HepG2 (cell line): ENCODE measurements around the gene POLDIP3. TPM values are rescaled to one million over a fixed set of nuclear protein-coding genes. Genes with fewer than 3 reads are reported as not detected.
A peak's percentile ranks its signal among the peaks of the same experiment; 100 is the strongest.

Experiments
- ELF4 ChIP-seq: sonication (generic); formaldehyde crosslinking; IDR thresholded peaks from 2 replicates; pipeline ENCODE4 v1.5.0; 2020; ENCODE audit warnings: missing genetic modification reagents, mild to moderate bottlenecking, moderate library complexity, borderline replicate concordance
- HHEX ChIP-seq: IDR thresholded peaks from 2 replicates; pipeline ENCODE4 v1.6.1; 2016; ENCODE audit warnings: control low read depth
- IKZF1 ChIP-seq: fragments of 450-650 bp; IDR thresholded peaks from 2 replicates; pipeline ENCODE4 v1.7.1; 2016
- ISX ChIP-seq: sonication (generic); formaldehyde crosslinking; conservative IDR thresholded peaks from 2 replicates; pipeline ENCODE4 v1.5.0; 2020; ENCODE audit warnings: missing genetic modification reagents
- MXD4 ChIP-seq: IDR thresholded peaks from 2 replicates; pipeline ENCODE4 v1.6.1; 2016; ENCODE audit warnings: mild to moderate bottlenecking, missing biosample characterization, missing genetic modification reagents
- RAD21 ChIP-seq: fragments of 450-650 bp; formaldehyde crosslinking; IDR thresholded peaks from 2 replicates; pipeline ENCODE4 v1.5.0; 2020; ENCODE audit warnings: mild to moderate bottlenecking
- SIX4 ChIP-seq: sonication (generic); formaldehyde crosslinking; IDR thresholded peaks from 2 replicates; pipeline ENCODE4 v1.4.0; 2020; ENCODE audit warnings: missing genetic modification reagents
- SKI ChIP-seq: fragments of 450-650 bp; IDR thresholded peaks from one replicate; pipeline ENCODE4 v1.6.1; 2018; ENCODE audit warnings: mild to moderate bottlenecking; ENCODE audit not compliant: partially characterized antibody
- SMARCE1 ChIP-seq: fragments of 450-650 bp; IDR thresholded peaks from 2 replicates; pipeline ENCODE4 v1.6.1; 2017; ENCODE audit warnings: borderline replicate concordance
- SOX5 ChIP-seq: IDR thresholded peaks from 2 replicates; pipeline ENCODE4 v1.6.1; 2016; ENCODE audit warnings: borderline replicate concordance
- SRSF1 ChIP-seq: fragments of 200-400 bp; formaldehyde crosslinking; optimal IDR thresholded peaks from 2 replicates; pipeline ENCODE3; 2017; ENCODE audit warnings: mild to moderate bottlenecking, low read depth, low read length, moderate library complexity
- ZBTB8A ChIP-seq: sonication (generic); formaldehyde crosslinking; IDR thresholded peaks from 2 replicates; pipeline ENCODE4 v1.4.0; 2020; ENCODE audit warnings: mild to moderate bottlenecking, low read depth, missing genetic modification reagents, borderline replicate concordance
- ZNF24 ChIP-seq: fragments of 450-650 bp; IDR thresholded peaks from 2 replicates; pipeline ENCODE4 v1.6.1; 2017; ENCODE audit warnings: antibody characterized with exemption, mild to moderate bottlenecking
- ZNF550 ChIP-seq: sonication (generic); formaldehyde crosslinking; IDR thresholded peaks from 2 replicates; pipeline ENCODE4 v1.4.0; 2020; ENCODE audit warnings: mild to moderate bottlenecking, missing genetic modification reagents, borderline replicate concordance
- ZNF883 ChIP-seq: sonication (generic); formaldehyde crosslinking; IDR thresholded peaks from 2 replicates; pipeline ENCODE4 v1.5.1; 2020; ENCODE audit warnings: mild to moderate bottlenecking, missing genetic modification reagents; ENCODE audit errors: not compliant biosample characterization
- polyA plus RNA-seq, 8 experiments: library from polyadenylated mRNA; depleted of rRNA in 3 of 8; stranded (reverse) in 7 of 8; unstranded in 1 of 8; fragments of >200 nt; fragmentation: Illumina TruSeq in 4 of 8; extraction: Trizol in 4 of 8; gene quantifications; 2 replicates each; pipeline versions ENCODE4 v1.2.1 to v1.2.3, GENCODE V29; 2011 to 2016; ENCODE audit warnings: low read depth in 4 of 8, missing spikeins in 1 of 8, mixed read lengths in 1 of 8; ENCODE audit not compliant: insufficient read depth in 1 of 8
- total RNA-seq, 5 experiments: library from RNA; depleted of rRNA; stranded (reverse); fragments of >200 nt; fragmentation: Illumina TruSeq; extraction: Trizol; gene quantifications; 2 replicates each; pipeline ENCODE4 v1.2.3, GENCODE V29; 2016; ENCODE audit warnings: low read depth in 1 of 5
- TF ChIP-seq, protein P1 (sequence below): sonication (generic); formaldehyde crosslinking; IDR thresholded peaks from 2 replicates; pipeline ENCODE4 v1.5.0; 2020; ENCODE audit warnings: missing genetic modification reagents
- TF ChIP-seq, protein P2 (sequence below): sonication (generic); formaldehyde crosslinking; conservative IDR thresholded peaks from 2 replicates; pipeline ENCODE4 v1.8.0; 2022; ENCODE audit warnings: low read depth, missing genetic modification reagents
- TF ChIP-seq, protein P3 (sequence below): sonication (generic); formaldehyde crosslinking; IDR thresholded peaks from 2 replicates; pipeline ENCODE4 v1.8.0; 2022; ENCODE audit warnings: mild to moderate bottlenecking, missing genetic modification reagents; ENCODE audit not compliant: insufficient replicate concordance
- TF ChIP-seq, protein P4 (sequence below): sonication (generic); formaldehyde crosslinking; IDR thresholded peaks from 2 replicates; pipeline ENCODE4 v1.4.0; 2020; ENCODE audit warnings: missing genetic modification reagents
- TF ChIP-seq, protein P5 (sequence below): sonication (generic); formaldehyde crosslinking; IDR thresholded peaks from 2 replicates; pipeline ENCODE4 v1.5.0; 2020; ENCODE audit warnings: mild to moderate bottlenecking, missing genetic modification reagents

POLDIP3 gene
- total and polyA plus RNA-seq, 2 of the 13 experiments (the other 11 are each of a cell fraction or from before 2014, with no cell fraction given) = 45.8 to 47.4 TPM

DNA sequence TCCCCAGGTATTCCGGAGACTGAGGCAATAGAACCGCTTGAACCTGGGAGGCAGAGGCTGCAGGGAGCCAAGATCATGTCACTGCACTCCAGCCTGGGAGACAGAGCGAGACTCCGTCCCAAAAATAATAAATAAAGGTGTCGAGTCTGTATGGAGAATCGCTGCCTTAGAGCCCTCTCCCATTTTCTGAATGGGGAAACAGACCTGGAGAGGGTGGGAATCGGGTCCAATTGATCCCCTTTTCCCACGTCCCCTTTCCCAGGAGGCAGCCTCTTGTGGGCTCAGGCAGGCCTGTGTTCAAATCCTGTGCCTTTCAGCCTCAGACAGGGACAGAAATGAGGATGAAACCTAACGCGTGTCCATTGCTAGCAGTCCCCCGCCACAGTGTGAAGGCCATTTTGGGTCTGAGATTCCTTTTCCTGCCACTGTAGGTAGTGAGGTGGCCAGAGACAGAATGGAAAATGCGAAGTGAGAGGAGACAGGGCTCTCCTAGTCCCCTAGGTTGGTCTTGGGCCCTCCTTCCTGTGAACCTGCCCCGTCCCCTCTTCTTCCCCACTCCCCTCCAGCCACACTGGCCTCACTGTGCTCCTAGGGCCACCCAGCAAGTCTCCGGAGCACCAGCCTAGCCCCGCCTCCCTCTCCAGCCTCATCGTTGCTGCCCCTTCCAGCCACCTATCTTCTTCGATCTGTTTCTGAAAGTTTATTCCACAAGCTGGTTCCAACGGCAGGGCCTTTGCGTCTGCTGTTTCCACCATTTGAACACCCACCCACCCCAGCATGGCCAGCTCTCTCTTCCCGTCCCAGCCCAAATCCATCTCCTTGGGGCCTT lies 2.7 kb upstream of the POLDIP3 start (continued):
- TF ChIP-seq HHEX (no peak), SMARCE1 (no peak), ISX (no peak), SRSF1 (no peak), ELF4 (no peak), SKI (no peak), ZBTB8A (CRISPR knock-in tag) (no peak), SOX5 (CRISPR knock-in tag) (no peak), SIX4 (CRISPR knock-in tag) (no peak), ZNF883 (CRISPR knock-in tag) (no peak), ZNF24 (no peak), ZNF550 (CRISPR knock-in tag) (no peak), IKZF1 (no peak), MXD4 (0 out of 2 replicates have a peak, but pooled peaks have one; percentile 37), RAD21 (CRISPR knock-in tag) (no peak)
- TF ChIP-seq, protein P1, sequence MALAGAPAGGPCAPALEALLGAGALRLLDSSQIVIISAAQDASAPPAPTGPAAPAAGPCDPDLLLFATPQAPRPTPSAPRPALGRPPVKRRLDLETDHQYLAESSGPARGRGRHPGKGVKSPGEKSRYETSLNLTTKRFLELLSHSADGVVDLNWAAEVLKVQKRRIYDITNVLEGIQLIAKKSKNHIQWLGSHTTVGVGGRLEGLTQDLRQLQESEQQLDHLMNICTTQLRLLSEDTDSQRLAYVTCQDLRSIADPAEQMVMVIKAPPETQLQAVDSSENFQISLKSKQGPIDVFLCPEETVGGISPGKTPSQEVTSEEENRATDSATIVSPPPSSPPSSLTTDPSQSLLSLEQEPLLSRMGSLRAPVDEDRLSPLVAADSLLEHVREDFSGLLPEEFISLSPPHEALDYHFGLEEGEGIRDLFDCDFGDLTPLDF (CRISPR knock-in tag) = no peak
- TF ChIP-seq, protein P2, sequence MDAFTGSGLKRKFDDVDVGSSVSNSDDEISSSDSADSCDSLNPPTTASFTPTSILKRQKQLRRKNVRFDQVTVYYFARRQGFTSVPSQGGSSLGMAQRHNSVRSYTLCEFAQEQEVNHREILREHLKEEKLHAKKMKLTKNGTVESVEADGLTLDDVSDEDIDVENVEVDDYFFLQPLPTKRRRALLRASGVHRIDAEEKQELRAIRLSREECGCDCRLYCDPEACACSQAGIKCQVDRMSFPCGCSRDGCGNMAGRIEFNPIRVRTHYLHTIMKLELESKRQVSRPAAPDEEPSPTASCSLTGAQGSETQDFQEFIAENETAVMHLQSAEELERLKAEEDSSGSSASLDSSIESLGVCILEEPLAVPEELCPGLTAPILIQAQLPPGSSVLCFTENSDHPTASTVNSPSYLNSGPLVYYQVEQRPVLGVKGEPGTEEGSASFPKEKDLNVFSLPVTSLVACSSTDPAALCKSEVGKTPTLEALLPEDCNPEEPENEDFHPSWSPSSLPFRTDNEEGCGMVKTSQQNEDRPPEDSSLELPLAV (CRISPR knock-in tag) = no peak
- TF ChIP-seq, protein P3, sequence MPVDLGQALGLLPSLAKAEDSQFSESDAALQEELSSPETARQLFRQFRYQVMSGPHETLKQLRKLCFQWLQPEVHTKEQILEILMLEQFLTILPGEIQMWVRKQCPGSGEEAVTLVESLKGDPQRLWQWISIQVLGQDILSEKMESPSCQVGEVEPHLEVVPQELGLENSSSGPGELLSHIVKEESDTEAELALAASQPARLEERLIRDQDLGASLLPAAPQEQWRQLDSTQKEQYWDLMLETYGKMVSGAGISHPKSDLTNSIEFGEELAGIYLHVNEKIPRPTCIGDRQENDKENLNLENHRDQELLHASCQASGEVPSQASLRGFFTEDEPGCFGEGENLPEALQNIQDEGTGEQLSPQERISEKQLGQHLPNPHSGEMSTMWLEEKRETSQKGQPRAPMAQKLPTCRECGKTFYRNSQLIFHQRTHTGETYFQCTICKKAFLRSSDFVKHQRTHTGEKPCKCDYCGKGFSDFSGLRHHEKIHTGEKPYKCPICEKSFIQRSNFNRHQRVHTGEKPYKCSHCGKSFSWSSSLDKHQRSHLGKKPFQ (CRISPR knock-in tag) = no peak
- TF ChIP-seq, protein P4, sequence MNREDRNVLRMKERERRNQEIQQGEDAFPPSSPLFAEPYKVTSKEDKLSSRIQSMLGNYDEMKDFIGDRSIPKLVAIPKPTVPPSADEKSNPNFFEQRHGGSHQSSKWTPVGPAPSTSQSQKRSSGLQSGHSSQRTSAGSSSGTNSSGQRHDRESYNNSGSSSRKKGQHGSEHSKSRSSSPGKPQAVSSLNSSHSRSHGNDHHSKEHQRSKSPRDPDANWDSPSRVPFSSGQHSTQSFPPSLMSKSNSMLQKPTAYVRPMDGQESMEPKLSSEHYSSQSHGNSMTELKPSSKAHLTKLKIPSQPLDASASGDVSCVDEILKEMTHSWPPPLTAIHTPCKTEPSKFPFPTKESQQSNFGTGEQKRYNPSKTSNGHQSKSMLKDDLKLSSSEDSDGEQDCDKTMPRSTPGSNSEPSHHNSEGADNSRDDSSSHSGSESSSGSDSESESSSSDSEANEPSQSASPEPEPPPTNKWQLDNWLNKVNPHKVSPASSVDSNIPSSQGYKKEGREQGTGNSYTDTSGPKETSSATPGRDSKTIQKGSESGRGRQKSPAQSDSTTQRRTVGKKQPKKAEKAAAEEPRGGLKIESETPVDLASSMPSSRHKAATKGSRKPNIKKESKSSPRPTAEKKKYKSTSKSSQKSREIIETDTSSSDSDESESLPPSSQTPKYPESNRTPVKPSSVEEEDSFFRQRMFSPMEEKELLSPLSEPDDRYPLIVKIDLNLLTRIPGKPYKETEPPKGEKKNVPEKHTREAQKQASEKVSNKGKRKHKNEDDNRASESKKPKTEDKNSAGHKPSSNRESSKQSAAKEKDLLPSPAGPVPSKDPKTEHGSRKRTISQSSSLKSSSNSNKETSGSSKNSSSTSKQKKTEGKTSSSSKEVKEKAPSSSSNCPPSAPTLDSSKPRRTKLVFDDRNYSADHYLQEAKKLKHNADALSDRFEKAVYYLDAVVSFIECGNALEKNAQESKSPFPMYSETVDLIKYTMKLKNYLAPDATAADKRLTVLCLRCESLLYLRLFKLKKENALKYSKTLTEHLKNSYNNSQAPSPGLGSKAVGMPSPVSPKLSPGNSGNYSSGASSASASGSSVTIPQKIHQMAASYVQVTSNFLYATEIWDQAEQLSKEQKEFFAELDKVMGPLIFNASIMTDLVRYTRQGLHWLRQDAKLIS = no peak
- TF ChIP-seq, protein P5, sequence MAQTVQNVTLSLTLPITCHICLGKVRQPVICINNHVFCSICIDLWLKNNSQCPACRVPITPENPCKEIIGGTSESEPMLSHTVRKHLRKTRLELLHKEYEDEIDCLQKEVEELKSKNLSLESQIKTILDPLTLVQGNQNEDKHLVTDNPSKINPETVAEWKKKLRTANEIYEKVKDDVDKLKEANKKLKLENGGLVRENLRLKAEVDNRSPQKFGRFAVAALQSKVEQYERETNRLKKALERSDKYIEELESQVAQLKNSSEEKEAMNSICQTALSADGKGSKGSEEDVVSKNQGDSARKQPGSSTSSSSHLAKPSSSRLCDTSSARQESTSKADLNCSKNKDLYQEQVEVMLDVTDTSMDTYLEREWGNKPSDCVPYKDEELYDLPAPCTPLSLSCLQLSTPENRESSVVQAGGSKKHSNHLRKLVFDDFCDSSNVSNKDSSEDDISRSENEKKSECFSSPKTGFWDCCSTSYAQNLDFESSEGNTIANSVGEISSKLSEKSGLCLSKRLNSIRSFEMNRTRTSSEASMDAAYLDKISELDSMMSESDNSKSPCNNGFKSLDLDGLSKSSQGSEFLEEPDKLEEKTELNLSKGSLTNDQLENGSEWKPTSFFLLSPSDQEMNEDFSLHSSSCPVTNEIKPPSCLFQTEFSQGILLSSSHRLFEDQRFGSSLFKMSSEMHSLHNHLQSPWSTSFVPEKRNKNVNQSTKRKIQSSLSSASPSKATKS = no peak
